Gastroesophageal sphincter (tissue), 3 donors: ENCODE data around the gene RARS2.

Source experiments
- CTCF ChIP-seq, 4 experiments: fragments of 200-600 bp in 2 of 4; fragments of 450-650 bp in 2 of 4; sonication (generic) in 1 of 4; IDR thresholded peaks; one replicate each; pipeline ENCODE4 v1.5.1; 2017 to 2019; ENCODE audit warnings: antibody characterized with exemption in 4 of 4, mild to moderate bottlenecking in 2 of 4, moderate library complexity in 2 of 4
- POLR2A ChIP-seq, 2 donors: fragments of 450-650 bp; IDR thresholded peaks; one replicate each; pipeline ENCODE4 v1.6.1; 2017; ENCODE audit warnings: antibody characterized with exemption in 2 of 2, mild to moderate bottlenecking in 2 of 2, moderate library complexity in 1 of 2

DNA sequence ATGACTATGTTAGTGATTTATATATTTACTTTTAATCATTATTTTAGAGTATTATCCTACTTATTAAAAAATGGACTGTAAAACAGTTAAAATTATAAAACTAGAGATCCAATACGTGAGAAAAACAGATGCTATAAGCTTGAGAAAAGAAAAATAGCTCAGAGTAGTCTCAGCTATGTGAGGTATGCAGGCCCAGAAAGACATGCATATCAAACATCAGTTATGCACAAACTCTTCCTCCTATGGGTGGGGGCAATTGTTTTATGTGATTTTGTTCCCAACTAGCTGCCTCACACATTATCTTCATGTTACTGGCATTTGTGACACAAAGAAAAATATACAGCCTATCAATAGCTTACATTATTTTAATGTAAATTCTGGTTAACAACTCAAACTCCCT is 28.8 kb downstream of the RARS2 start:
- TF ChIP-seq POLR2A (IDR thresholded peaks at IDR 0.05) (no peak), CTCF (IDR thresholded peaks at IDR 0.05) (no peak)
